BLaER1 (cell line): Measurements from ENCODE around the gene EPB42.
"Not testable (repeated sequence)": the region's sequence is repeated elsewhere in the genome, so short reads cannot be mapped to it uniquely, and the experiment has no call there.

Source experiments
- H3K27ac ChIP-seq: shearing (Covaris generic); formaldehyde crosslinking; 2 replicates; pipeline ENCODE4 v1.8.1; 2022
- H3K27me3 ChIP-seq: shearing (Covaris generic); formaldehyde crosslinking; 2 replicates; pipeline ENCODE4 v1.8.1; 2022
- H3K36me3 ChIP-seq: shearing (Covaris generic); formaldehyde crosslinking; 2 replicates; pipeline ENCODE4 v1.8.1; 2022
- H3K4me1 ChIP-seq: shearing (Covaris generic); formaldehyde crosslinking; 2 replicates; pipeline ENCODE4 v1.8.1; 2022
- H3K4me2 ChIP-seq: shearing (Covaris generic); formaldehyde crosslinking; 2 replicates; pipeline ENCODE4 v1.8.1; 2022
- H3K4me3 ChIP-seq: shearing (Covaris generic); formaldehyde crosslinking; 2 replicates; pipeline ENCODE4 v1.8.1; 2022
- H3K9ac ChIP-seq: shearing (Covaris generic); formaldehyde crosslinking; 2 replicates; pipeline ENCODE4 v1.8.1; 2022
- H3K9me3 ChIP-seq: shearing (Covaris generic); formaldehyde crosslinking; 2 replicates; pipeline ENCODE4 v1.8.1; 2022
- H4K20me1 ChIP-seq: shearing (Covaris generic); formaldehyde crosslinking; 2 replicates; pipeline ENCODE4 v1.8.1; 2022
- Cebpa-rat ChIP-seq: shearing (Covaris generic); IDR thresholded peaks from 2 replicates; pipeline ENCODE4 v1.8.1; 2022

The EPB42 gene

DNA sequence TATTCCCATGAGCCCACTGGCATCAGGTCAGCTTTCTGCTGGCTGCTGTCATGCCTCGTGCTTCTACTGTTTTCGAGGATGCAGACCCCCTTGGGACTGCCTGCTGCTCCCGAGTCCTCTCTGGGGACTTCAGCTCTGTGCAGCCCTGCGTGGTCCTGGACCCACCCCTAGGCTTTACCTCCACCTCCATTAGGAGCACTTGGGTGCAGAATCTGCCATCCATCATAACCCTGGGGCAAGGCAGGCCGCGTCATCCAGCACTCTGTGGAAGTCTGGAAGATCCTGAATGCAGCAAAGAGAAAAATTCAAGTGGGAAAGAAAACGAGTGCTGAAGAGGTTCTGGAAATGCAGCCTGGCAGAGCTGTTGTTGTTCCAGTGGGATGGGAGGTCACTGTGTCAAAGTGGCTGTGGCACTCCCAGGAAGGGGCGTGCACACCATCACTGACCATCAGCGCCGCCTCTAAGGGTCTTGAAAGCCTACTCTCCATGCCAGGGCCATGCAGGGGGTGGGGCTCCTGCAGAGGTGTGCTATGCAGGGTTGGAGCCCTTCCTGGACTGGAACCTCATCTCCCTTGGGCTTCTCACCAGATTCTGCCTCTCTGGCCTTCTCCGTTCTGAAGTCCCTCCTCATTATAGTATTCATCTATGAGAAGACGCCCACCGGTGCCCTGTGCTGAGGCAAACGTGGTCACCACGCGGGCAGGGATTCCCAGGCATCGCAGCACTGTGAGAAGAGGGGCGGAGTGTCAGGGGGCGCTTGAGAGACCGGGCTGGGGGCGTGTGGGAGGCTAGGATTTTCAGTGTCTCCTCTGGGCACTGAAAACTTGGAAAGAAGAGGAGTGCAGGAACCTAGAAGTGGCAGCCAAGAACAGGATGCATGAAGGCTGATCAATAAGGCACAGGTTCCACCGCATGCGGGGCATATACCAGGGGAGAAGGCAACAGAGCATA is 12.5 kb downstream of the EPB42 start:
- H3K27me3 ChIP-seq = no peaks in the 10 kb centered on the region
- no peak overlapping the region for H3K27ac ChIP-seq
- peaks cover 13% of the 10 kb centered on the region for H3K4me1 ChIP-seq
- peak overlapping the region; percentile 53 for H3K4me2 ChIP-seq
- H3K4me3 ChIP-seq = no peak overlapping the region
- no peak overlapping the region for H3K9ac ChIP-seq
- TF ChIP-seq Cebpa-rat = no peak
- H3K36me3 ChIP-seq = no peaks in the 10 kb centered on the region
- H3K9me3 ChIP-seq = no peaks in the 10 kb centered on the region
- H4K20me1 ChIP-seq = no peaks in the 10 kb centered on the region

- no peak for TF ChIP-seq Cebpa-rat
- peaks cover 13% of the 10 kb centered on the region for H3K4me1 ChIP-seq
- no peaks in the 10 kb centered on the region for H3K9me3 ChIP-seq
- H3K4me2 ChIP-seq = no peak overlapping the region
- no peak overlapping the region for H3K9ac ChIP-seq
- H3K36me3 ChIP-seq = no peaks in the 10 kb centered on the region
- no peaks in the 10 kb centered on the region for H4K20me1 ChIP-seq
- no peak overlapping the region for H3K27ac ChIP-seq
- no peaks in the 10 kb centered on the region for H3K27me3 ChIP-seq
- H3K4me3 ChIP-seq = no peak overlapping the region
These were observed 13.8 kb downstream of the EPB42 start for GRCh38 chr15:43207024-43207423.

- Histone ChIP-seq H3K27ac (no peak overlapping the region), H3K4me3 (no peak overlapping the region), H4K20me1 (no peaks in the 10 kb centered on the region), H3K27me3 (no peaks in the 10 kb centered on the region), H3K4me2 (no peak overlapping the region), H3K9me3 (no peaks in the 10 kb centered on the region), H3K4me1 (peaks cover 13% of the 10 kb centered on the region), H3K9ac (no peak overlapping the region), H3K36me3 (no peaks in the 10 kb centered on the region)
- no peak for TF ChIP-seq Cebpa-rat
These were observed 14.8 kb downstream of the EPB42 start for GRCh38 chr15:43206054-43206453.

- no peak overlapping the region for H3K27ac ChIP-seq
- no peaks in the 10 kb centered on the region for H3K27me3 ChIP-seq
- H3K9me3 ChIP-seq = peaks cover 9% of the 10 kb centered on the region
- H3K4me2 ChIP-seq = no peak overlapping the region
- peaks cover 3% of the 10 kb centered on the region; the same call in 1 of the 2 replicates for H3K36me3 ChIP-seq
- no peak overlapping the region for H3K4me3 ChIP-seq
- no peak for TF ChIP-seq Cebpa-rat
- peaks cover 18% of the 10 kb centered on the region for H3K4me1 ChIP-seq
- no peak overlapping the region for H3K9ac ChIP-seq
- no peaks in the 10 kb centered on the region for H4K20me1 ChIP-seq
These were observed 16.6 kb downstream of the EPB42 start for GRCh38 chr15:43204016-43204901.

DNA sequence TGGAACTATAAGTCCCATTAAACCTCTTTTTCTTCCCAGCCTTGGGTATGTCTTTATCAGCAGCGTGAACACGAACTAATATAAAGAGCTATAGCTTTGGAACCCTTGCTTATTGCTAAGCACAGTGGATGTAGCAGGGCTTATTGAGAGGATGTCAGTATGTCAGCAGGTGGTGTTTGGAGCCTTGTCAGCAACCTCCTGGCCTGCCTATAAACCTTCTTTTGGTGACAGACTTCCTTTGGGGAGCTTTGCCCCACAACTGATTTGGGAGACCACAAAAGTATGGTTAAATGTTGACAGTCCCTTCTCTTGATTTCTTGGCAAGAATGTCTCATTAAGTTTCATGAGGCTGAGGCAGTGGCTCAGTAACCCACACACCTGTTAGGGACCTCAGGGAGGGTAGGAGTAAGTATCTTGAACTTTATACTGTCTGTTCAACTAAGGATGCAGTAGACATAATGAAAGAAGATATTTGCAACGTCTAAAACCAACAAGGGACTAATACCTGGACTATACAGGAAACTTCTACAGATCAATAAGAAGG is 20.8 kb downstream of the EPB42 start:
- H3K27me3 ChIP-seq = no peaks in the 10 kb centered on the region
- no peaks in the 10 kb centered on the region for H4K20me1 ChIP-seq
- H3K4me3 ChIP-seq = no peak overlapping the region
- H3K36me3 ChIP-seq = peaks cover 43% of the 10 kb centered on the region
- no peak overlapping the region for H3K9ac ChIP-seq
- peaks cover 36% of the 10 kb centered on the region for H3K9me3 ChIP-seq
- no peak for TF ChIP-seq Cebpa-rat
- no peak overlapping the region for H3K4me2 ChIP-seq
- no peak overlapping the region for H3K27ac ChIP-seq
- peaks cover 11% of the 10 kb centered on the region for H3K4me1 ChIP-seq

DNA sequence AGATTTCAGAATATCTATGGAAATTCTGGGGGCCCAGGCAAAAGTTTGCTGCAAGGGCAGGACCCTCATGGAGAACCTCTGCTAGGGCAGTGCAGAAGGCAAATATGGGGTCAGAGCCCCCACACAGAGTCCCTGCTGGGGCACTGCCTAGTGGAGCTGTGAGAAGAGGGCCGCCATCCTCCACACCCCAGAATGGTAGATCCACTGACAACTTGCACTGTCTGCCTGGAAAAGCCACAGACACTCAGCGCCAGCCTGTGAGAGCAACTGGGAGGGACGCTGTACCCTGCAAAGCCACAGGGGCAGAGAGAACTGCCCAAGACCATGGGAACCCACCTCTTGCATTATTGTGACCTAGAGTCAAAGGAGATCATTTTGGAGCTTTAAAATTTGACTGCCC is 21.8 kb downstream of the EPB42 start:
- Histone ChIP-seq H3K36me3 (peaks cover 52% of the 10 kb centered on the region), H3K4me3 (no peak overlapping the region), H4K20me1 (no peaks in the 10 kb centered on the region), H3K9me3 (peaks cover 36% of the 10 kb centered on the region), H3K4me1 (peaks cover 11% of the 10 kb centered on the region), H3K4me2 (no peak overlapping the region), H3K27ac (no peak overlapping the region), H3K27me3 (no peaks in the 10 kb centered on the region), H3K9ac (no peak overlapping the region)
- no peak for TF ChIP-seq Cebpa-rat

- H3K4me3 ChIP-seq, H3K4me2 ChIP-seq, H3K27me3 ChIP-seq, H3K27ac ChIP-seq, H3K9ac ChIP-seq, H4K20me1 ChIP-seq: not testable (repeated sequence)
- Histone ChIP-seq H3K9me3 (peaks cover 36% of the 10 kb centered on the region), H3K36me3 (peaks cover 52% of the 10 kb centered on the region), H3K4me1 (peaks cover 11% of the 10 kb centered on the region)
These were observed 22.3 kb downstream of the EPB42 start for GRCh38 chr15:43198556-43198955.

DNA sequence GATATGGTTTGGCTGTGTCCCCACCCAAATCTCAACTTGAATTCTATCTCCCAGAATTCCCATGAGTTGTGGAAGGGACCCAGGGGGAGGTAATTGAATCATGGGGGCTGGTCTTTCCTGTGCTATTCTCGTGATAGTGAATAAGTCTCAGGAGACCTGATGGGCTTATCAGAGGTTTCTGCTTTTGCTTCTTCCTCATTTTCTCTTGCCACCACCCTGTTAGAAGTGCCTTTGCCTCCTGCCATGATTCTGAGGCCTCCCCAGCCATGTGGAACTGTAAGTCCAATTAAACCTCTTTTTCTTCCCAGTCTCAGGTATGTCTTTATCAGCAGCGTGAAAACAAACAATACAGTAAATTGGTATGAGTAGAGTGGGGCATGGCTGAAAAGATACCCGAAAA is 23.0 kb downstream of the EPB42 start:
- peaks cover 36% of the 10 kb centered on the region for H3K9me3 ChIP-seq

DNA sequence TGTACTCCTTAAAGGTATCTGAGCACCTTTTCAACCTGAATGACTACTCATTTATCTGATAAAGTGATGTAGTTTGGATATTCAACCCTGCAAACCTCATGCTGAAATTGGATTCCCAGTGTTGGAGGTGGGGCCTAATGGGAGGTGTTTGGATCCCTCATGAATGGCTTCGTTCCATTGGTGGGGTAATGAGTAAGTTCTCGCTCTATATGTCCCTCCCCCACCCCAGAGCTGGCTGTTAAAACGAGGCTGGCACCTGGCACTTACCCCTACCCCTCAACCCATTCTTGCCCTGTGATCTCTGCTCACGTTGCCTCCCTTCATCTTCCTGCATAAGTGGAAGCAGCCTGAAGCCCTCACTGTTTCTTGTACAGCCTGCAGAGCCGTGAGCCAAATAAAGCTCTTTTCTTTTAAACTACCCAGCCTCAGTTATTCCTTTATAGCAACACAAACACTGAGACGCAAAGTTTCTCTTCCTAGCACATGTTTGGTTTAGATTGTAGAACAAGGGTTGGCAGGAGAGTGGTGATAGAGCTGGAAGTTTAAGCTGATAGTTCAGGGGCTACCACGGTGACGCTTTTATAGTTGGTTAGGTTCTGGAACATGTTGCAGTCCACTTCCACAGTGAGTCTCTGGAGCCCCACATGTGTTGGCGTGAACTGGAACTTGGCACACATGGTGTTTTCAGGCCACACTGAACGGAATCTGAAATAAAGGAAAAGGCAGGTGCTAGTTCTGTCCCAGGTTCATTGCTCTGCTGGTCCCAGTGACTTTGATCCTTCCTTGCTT is 23.9 kb downstream of the EPB42 start:
- no peak overlapping the region for H3K27ac ChIP-seq
- no peak overlapping the region for H3K4me2 ChIP-seq
- H3K4me3 ChIP-seq = no peak overlapping the region
- TF ChIP-seq Cebpa-rat = no peak
- no peak overlapping the region for H3K9ac ChIP-seq
- no peaks in the 10 kb centered on the region for H4K20me1 ChIP-seq
- H3K9me3 ChIP-seq = peaks cover 36% of the 10 kb centered on the region
- peaks cover 11% of the 10 kb centered on the region for H3K4me1 ChIP-seq
- H3K27me3 ChIP-seq = no peaks in the 10 kb centered on the region
- H3K36me3 ChIP-seq = peaks cover 67% of the 10 kb centered on the region

More for the DNA sequence above, 23.0 kb downstream of the EPB42 start:
- not testable (repeated sequence) for H3K27ac ChIP-seq, H3K4me3 ChIP-seq, H3K9ac ChIP-seq, H3K4me2 ChIP-seq, H3K27me3 ChIP-seq, H4K20me1 ChIP-seq
- Histone ChIP-seq H3K36me3 (peaks cover 59% of the 10 kb centered on the region), H3K4me1 (peaks cover 11% of the 10 kb centered on the region)
